PC-3 (cell line): ENCODE data around the gene RAB3IP. TPM values are rescaled to one million over a fixed set of nuclear protein-coding genes. Genes with fewer than 3 reads are reported as not detected.

Experiments
- ATAC-seq: fragments of 200-7000 bp; cut with Tn5 transposase; 2 replicates; pipeline ENCODE4 v1.9.1; 2020; ENCODE audit warnings: mild to moderate bottlenecking, moderate library complexity
- BruUV-seq: library from RNA; stranded (reverse); fragments of 400-500 nt; replicated peaks from 2 replicates; lab custom pipeline; 2021; lab: Mats Ljungman, UMichigan
- CTCF ChIA-PET: fragments of 300-600 bp; sonication (Branson Sonifier 250); formaldehyde crosslinking; loops from one replicate; lab custom pipeline; 2022; ENCODE audit warnings: antibody characterized with exemption; lab: Charles Lee
- POLR2A ChIA-PET: fragments of 300-600 bp; sonication (Branson Sonifier 250); formaldehyde crosslinking; loops from one replicate; lab custom pipeline; 2022; ENCODE audit warnings: antibody characterized with exemption; ENCODE audit not compliant: unreplicated experiment; lab: Charles Lee
- DNase-seq: peaks from one replicate; pipeline ENCODE4 v3.0.0-alpha.2; 2015
- H2AFZ ChIP-seq: fragments of 300-600 bp; sonication (generic); 2 replicates; pipeline ENCODE4 v1.6.0; 2016; ENCODE audit warnings: antibody characterized with exemption, low read length
- H3F3A ChIP-seq: fragments of 300-600 bp; sonication (generic); one replicate; pipeline ENCODE4 v1.6.0; 2017; ENCODE audit warnings: antibody characterized with exemption, low read length, control low read depth, mild to moderate bottlenecking; ENCODE audit not compliant: unreplicated experiment
- H3K27ac ChIP-seq: fragments of 300-600 bp; sonication (generic); 2 replicates; pipeline ENCODE4 v1.5.1; 2016; ENCODE audit warnings: mild to moderate bottlenecking, low read length
- H3K27me3 ChIP-seq: fragments of 300-600 bp; sonication (generic); 2 replicates; pipeline ENCODE4 v1.6.1; 2016; ENCODE audit warnings: low read length, mixed read lengths
- H3K36me3 ChIP-seq: fragments of 300-600 bp; sonication (generic); 2 replicates; pipeline ENCODE4 v1.6.1; 2016; ENCODE audit warnings: low read depth, mixed run types, low read length, mixed read lengths
- H3K4me1 ChIP-seq: fragments of 300-600 bp; sonication (generic); 2 replicates; pipeline ENCODE4 v1.5.1; 2016; ENCODE audit warnings: low read length; ENCODE audit not compliant: insufficient read depth
- H3K4me2 ChIP-seq: fragments of 300-600 bp; sonication (generic); 2 replicates; pipeline ENCODE4 v1.6.0; 2016; ENCODE audit warnings: low read length
- H3K4me3 ChIP-seq: fragments of 300-600 bp; sonication (generic); 2 replicates; pipeline ENCODE4 v1.5.1; 2016; ENCODE audit warnings: mild to moderate bottlenecking, low read length, mixed read lengths
- H3K79me2 ChIP-seq: fragments of 300-600 bp; sonication (generic); 2 replicates; pipeline ENCODE4 v1.6.1; 2017; ENCODE audit warnings: low read length, mixed read lengths
- H3K9ac ChIP-seq: fragments of 300-600 bp; sonication (generic); 2 replicates; pipeline ENCODE4 v1.6.0; 2016; ENCODE audit warnings: mild to moderate bottlenecking, low read length
- H3K9me2 ChIP-seq: fragments of 300-600 bp; sonication (generic); replicated peaks from 2 replicates; pipeline ENCODE4 v1.6.1; 2016; ENCODE audit warnings: mixed run types, low read length, mixed read lengths
- H3K9me3 ChIP-seq: fragments of 300-600 bp; sonication (generic); 2 replicates; pipeline ENCODE4 v1.6.1; 2016; ENCODE audit warnings: low read length, mixed read lengths
- H4K20me1 ChIP-seq: fragments of 300-600 bp; sonication (generic); 2 replicates; pipeline ENCODE4 v1.6.1; 2016; ENCODE audit warnings: low read length, mixed read lengths
- EZH2 ChIP-seq: fragments of 300-600 bp; sonication (generic); IDR thresholded peaks from one replicate; pipeline ENCODE4 v1.6.1; 2017; ENCODE audit warnings: antibody characterized with exemption, mild to moderate bottlenecking, low read length; ENCODE audit not compliant: unreplicated experiment
- EZH2phosphoT487 ChIP-seq: fragments of 300-600 bp; sonication (generic); IDR thresholded peaks from 2 replicates; pipeline ENCODE4 v1.6.1; 2018; ENCODE audit warnings: mild to moderate bottlenecking, antibody characterized with exemption, low read length, borderline replicate concordance
- intact Hi-C: fragments of 100-400 bp; cut with micrococcal nuclease; formaldehyde crosslinking; loops from 2 replicates; pipeline ENCODE4 v1.9.0; 2023
- total RNA-seq: library from RNA; depleted of rRNA; stranded (reverse); fragments of >200 nt; gene quantifications from 2 replicates; pipeline ENCODE4 v1.2.3, GENCODE V29; 2014
- TF ChIP-seq, protein P1 (sequence below): fragments of 300-600 bp; sonication (generic); conservative IDR thresholded peaks from 2 replicates; pipeline ENCODE4 v1.5.1; 2017; ENCODE audit warnings: antibody characterized with exemption, low read depth, mild to moderate bottlenecking, low read length

The RAB3IP gene
- total RNA-seq, 1 experiment from 2014 or later, result 28.6 TPM

DNA sequence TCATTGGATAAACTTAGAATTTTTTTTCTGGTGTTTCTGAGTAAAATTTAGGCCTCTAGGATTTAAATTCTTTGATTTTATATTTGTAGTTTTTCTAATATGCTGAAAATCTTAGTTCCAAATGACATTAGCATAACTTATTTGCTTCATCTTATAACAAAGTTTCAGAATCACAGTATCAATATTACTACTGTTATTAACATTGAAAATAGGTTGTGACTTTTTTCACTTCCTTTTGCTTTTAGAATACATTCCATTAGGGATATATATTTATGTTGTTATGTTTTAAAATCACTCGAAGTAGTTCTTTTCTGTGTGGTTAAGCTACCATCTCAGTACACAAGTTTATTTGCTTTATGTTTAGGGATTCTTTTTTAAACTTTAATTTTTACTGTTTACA, 12.8 kb downstream of the RAB3IP start:
- CTCF ChIA-PET, result no interaction called here
- intact Hi-C loops, result no loop called here
- H3K4me3 ChIP-seq, result no peak overlapping the region
- no peak overlapping the region for H2AFZ ChIP-seq
- H3K36me3 ChIP-seq, result peaks cover 5% of the 10 kb centered on the region
- H3K27ac ChIP-seq, result no peak overlapping the region
- H3K9me3 ChIP-seq, result no peaks in the 10 kb centered on the region
- TF ChIP-seq, protein P1, sequence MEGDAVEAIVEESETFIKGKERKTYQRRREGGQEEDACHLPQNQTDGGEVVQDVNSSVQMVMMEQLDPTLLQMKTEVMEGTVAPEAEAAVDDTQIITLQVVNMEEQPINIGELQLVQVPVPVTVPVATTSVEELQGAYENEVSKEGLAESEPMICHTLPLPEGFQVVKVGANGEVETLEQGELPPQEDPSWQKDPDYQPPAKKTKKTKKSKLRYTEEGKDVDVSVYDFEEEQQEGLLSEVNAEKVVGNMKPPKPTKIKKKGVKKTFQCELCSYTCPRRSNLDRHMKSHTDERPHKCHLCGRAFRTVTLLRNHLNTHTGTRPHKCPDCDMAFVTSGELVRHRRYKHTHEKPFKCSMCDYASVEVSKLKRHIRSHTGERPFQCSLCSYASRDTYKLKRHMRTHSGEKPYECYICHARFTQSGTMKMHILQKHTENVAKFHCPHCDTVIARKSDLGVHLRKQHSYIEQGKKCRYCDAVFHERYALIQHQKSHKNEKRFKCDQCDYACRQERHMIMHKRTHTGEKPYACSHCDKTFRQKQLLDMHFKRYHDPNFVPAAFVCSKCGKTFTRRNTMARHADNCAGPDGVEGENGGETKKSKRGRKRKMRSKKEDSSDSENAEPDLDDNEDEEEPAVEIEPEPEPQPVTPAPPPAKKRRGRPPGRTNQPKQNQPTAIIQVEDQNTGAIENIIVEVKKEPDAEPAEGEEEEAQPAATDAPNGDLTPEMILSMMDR, result no peak
- TF ChIP-seq EZH2, result no peak
- no peak for TF ChIP-seq EZH2phosphoT487
- no peak overlapping the region for H3K4me2 ChIP-seq
- H4K20me1 ChIP-seq, result no peaks in the 10 kb centered on the region
- no peaks in the 10 kb centered on the region for H3F3A ChIP-seq
- no peaks in the 10 kb centered on the region for H3K9me2 ChIP-seq
- POLR2A ChIA-PET, result no interaction called here
- H3K4me1 ChIP-seq, result no peaks in the 10 kb centered on the region
- no TSS peak for BruUV-seq
- no peaks in the 10 kb centered on the region for H3K27me3 ChIP-seq
- H3K79me2 ChIP-seq, result peaks cover 3% of the 10 kb centered on the region; the same call in 1 of the 2 replicates
- no peak for DNase-seq
- no peak for ATAC-seq
- no peak overlapping the region for H3K9ac ChIP-seq

DNA sequence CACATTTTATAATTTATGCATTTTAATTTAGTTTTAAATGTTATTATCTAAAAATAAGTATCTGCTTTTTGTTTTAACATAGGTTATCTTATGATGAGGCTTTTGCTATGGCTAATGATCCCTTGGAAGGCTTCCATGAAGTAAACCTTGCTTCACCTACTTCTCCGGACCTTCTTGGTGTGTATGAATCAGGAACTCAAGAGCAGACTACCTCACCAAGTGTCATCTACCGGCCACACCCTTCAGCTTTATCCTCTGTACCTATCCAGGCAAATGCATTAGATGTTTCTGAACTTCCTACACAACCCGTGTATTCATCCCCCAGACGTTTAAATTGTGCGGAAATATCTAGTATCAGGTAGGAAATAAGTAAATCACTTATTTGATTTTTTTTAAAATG, 16.6 kb downstream of the RAB3IP start:
- POLR2A ChIA-PET, result no interaction called here
- DNase-seq (no peak), ATAC-seq (no peak)
- no peaks in the 10 kb centered on the region for H3K9me2 ChIP-seq
- no peaks in the 10 kb centered on the region for H4K20me1 ChIP-seq
- no peaks in the 10 kb centered on the region for H3F3A ChIP-seq
- H3K9me3 ChIP-seq, result 0 out of 2 replicates have a peak, but pooled peaks cover 6% of the 10 kb centered on the region
- H3K36me3 ChIP-seq, result peaks cover 25% of the 10 kb centered on the region
- no peak overlapping the region for H2AFZ ChIP-seq
- H3K79me2 ChIP-seq, result peaks cover 3% of the 10 kb centered on the region; the same call in 1 of the 2 replicates
- H3K27me3 ChIP-seq, result no peaks in the 10 kb centered on the region
- TF ChIP-seq, protein P1, result no peak
- no peak for TF ChIP-seq EZH2phosphoT487
- TF ChIP-seq EZH2, result no peak
- no peak overlapping the region for H3K4me3 ChIP-seq
- H3K4me2 ChIP-seq, result no peak overlapping the region
- no peak overlapping the region for H3K27ac ChIP-seq
- CTCF ChIA-PET, result no interaction called here
- H3K9ac ChIP-seq, result no peak overlapping the region
- intact Hi-C loops, result no loop called here
- no TSS peak for BruUV-seq
- H3K4me1 ChIP-seq, result no peaks in the 10 kb centered on the region

DNA sequence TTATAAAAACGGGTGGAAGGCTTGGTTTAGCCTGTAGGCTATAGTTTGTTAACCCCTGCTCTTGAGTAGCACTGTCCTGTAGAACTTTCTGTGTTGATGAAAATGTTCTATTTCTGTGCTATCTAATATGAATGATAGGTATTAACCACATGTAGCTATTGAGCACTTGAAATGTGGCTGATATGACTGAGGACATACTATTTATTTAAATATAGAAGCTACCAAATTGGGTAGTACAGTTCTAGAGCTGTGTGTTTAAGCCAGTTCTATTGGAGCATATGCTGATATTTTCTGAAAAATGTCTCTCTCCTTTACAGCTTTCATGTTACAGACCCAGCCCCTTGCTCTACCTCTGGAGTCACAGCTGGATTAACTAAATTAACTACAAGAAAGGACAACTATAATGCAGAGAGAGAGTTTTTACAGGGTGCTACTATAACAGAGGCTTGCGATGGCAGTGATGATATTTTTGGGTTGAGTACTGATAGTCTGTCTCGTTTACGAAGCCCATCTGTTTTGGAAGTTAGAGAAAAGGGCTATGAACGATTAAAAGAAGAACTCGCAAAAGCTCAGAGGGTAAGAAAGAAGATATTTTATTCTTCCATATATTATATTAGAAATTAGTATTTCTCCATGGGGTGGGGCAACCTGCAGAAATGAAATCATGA, 17.6 kb downstream of the RAB3IP start:
- Histone ChIP-seq H3F3A (no peaks in the 10 kb centered on the region), H3K4me2 (no peak overlapping the region), H3K9me2 (no peaks in the 10 kb centered on the region), H3K79me2 (peaks cover 3% of the 10 kb centered on the region; the same call in 1 of the 2 replicates), H3K36me3 (peaks cover 25% of the 10 kb centered on the region), H3K4me3 (no peak overlapping the region), H3K9me3 (0 out of 2 replicates have a peak, but pooled peaks cover 6% of the 10 kb centered on the region), H4K20me1 (no peaks in the 10 kb centered on the region), H3K4me1 (no peaks in the 10 kb centered on the region), H3K27ac (no peak overlapping the region), H3K9ac (no peak overlapping the region), H3K27me3 (no peaks in the 10 kb centered on the region), H2AFZ (no peak overlapping the region)
- ChIA-PET CTCF (no interaction called here), POLR2A (no interaction called here)
- no peak for TF ChIP-seq EZH2
- no peak for TF ChIP-seq EZH2phosphoT487
- TF ChIP-seq, protein P1, result no peak
- intact Hi-C loops, result no loop called here
- ATAC-seq (no peak), DNase-seq (no peak)
- BruUV-seq, result no TSS peak
